HepG2 (cell line): ENCODE results near the gene ATP10D. TPM values are rescaled to one million over a fixed set of nuclear protein-coding genes. Genes with fewer than 3 reads are reported as not detected.

Experiments used
- ATAC-seq: fragments of 200-7000 bp; cut with Tn5 transposase; 3 replicates; pipeline ENCODE4 v1.9.1; 2020; ENCODE audit warnings: mild to moderate bottlenecking, moderate library complexity
- BruUV-seq: library from RNA; stranded (reverse); fragments of 400-500 nt; replicated peaks from 2 replicates; lab custom pipeline; 2021; lab: Mats Ljungman, UMichigan
- CTCF ChIA-PET: fragments of 300-600 bp; formaldehyde crosslinking; extraction: SDS; loops from one replicate; lab custom pipeline; 2021; ENCODE audit warnings: low total read pairs, inconsistent platforms, low intra/inter-chr PET ratio; lab: Yijun Ruan, JAX
- POLR2A ChIA-PET: fragments of 350-600 bp; sonication (Branson Sonifier 250); formaldehyde crosslinking; loops from one replicate; lab custom pipeline; 2020; ENCODE audit warnings: antibody characterized with exemption, inconsistent platforms; lab: Yijun Ruan, JAX
- DNase-seq: peaks from one replicate; pipeline ENCODE4 v3.0.0-alpha.2; 2015; ENCODE audit warnings: low spot score
- FAIRE-seq: peaks from 3 replicates; lab custom pipeline; 2011; peaks lifted over from hg19 to GRCh38; lab: Jason Lieb, UNC
- H2AFZ ChIP-seq: one replicate; pipeline ENCODE4 v1.6.1; 2011; ENCODE audit warnings: low read length, inconsistent platforms
- H3K27ac ChIP-seq: fragments of 300-600 bp; 3 replicates; pipeline ENCODE4 v1.8.0; 2011; ENCODE audit warnings: mixed run types, mild to moderate bottlenecking, mixed read lengths, low read length, inconsistent platforms; ENCODE audit not compliant: insufficient read depth; ENCODE audit errors: extremely low read length
- H3K27me3 ChIP-seq, 2 experiments: fragments of 200-600 bp in 1 of 2; 2 replicates in 1 of 2; 3 replicates in 1 of 2; pipeline versions ENCODE4 v1.6.0 to v1.8.0; 2011; ENCODE audit warnings: low read length in 2 of 2, mild to moderate bottlenecking in 2 of 2, moderate library complexity in 2 of 2, inconsistent platforms in 1 of 2; ENCODE audit not compliant: insufficient read depth in 2 of 2, control insufficient read depth in 1 of 2
- H3K36me3 ChIP-seq, 2 experiments: fragments of 200-600 bp in 1 of 2; replicated peaks in 1 of 2; 2 replicates in 1 of 2; 3 replicates in 1 of 2; pipeline versions ENCODE4 v1.5.1 to v1.8.0; 2011; ENCODE audit warnings: low read length in 2 of 2, inconsistent platforms in 1 of 2; ENCODE audit not compliant: insufficient read depth in 2 of 2, control insufficient read depth in 1 of 2
- H3K4me1 ChIP-seq: 2 replicates; pipeline ENCODE4 v1.5.1; 2012; ENCODE audit warnings: low read length, inconsistent platforms; ENCODE audit not compliant: insufficient read depth
- H3K4me2 ChIP-seq: 2 replicates; pipeline ENCODE4 v1.6.0; 2011; ENCODE audit warnings: low read depth, low read length, inconsistent platforms
- H3K4me3 ChIP-seq, 3 experiments: fragments of 200-600 bp in 1 of 3; sonication (generic), shearing (Covaris generic) in 1 of 3; replicated peaks in 1 of 3; 2 replicates each; pipeline ENCODE4 v1.5.1; 2011 to 2016; ENCODE audit warnings: low read length in 3 of 3, inconsistent platforms in 2 of 3, low read depth in 2 of 3, mild to moderate bottlenecking in 2 of 3, control low read depth in 1 of 3, mixed read lengths in 1 of 3; ENCODE audit not compliant: insufficient read depth in 1 of 3
- H3K79me2 ChIP-seq: one replicate; pipeline ENCODE4 v1.6.1; 2011; ENCODE audit warnings: low read length, inconsistent platforms; ENCODE audit not compliant: insufficient read depth
- H3K9ac ChIP-seq: 2 replicates; pipeline ENCODE4 v1.6.0; 2011; ENCODE audit warnings: mild to moderate bottlenecking, low read depth, low read length, inconsistent platforms; ENCODE audit not compliant: insufficient read depth
- H3K9me3 ChIP-seq: 2 replicates; pipeline ENCODE4 v1.5.1; 2012; ENCODE audit warnings: mild to moderate bottlenecking, low read length
- H4K20me1 ChIP-seq: 2 replicates; pipeline ENCODE4 v1.6.0; 2011; ENCODE audit warnings: inconsistent platforms, mild to moderate bottlenecking, low read length, moderate library complexity; ENCODE audit not compliant: insufficient read depth
- HDAC6 ChIP-seq: fragments of 200-600 bp; sonication (generic); IDR thresholded peaks from 2 replicates; pipeline ENCODE4 v1.7.0; 2017; ENCODE audit warnings: mild to moderate bottlenecking, antibody characterized with exemption, low read length, low read depth
- HNRNPUL1 ChIP-seq: fragments of 200-400 bp; formaldehyde crosslinking; IDR thresholded peaks from 2 replicates; pipeline ENCODE4 v1.6.1; 2017; ENCODE audit warnings: low read depth, mild to moderate bottlenecking, low read length, moderate library complexity
- JDP2 ChIP-seq: sonication (generic); formaldehyde crosslinking; IDR thresholded peaks from 2 replicates; pipeline ENCODE4 v1.8.1; 2022; ENCODE audit warnings: missing genetic modification reagents, borderline replicate concordance
- JUNB ChIP-seq: sonication (generic); formaldehyde crosslinking; IDR thresholded peaks from 2 replicates; pipeline ENCODE4 v1.8.0; 2022; ENCODE audit warnings: missing genetic modification reagents, mild to moderate bottlenecking, borderline replicate concordance
- KLF16 ChIP-seq, 2 experiments: sonication (generic) in 1 of 2; formaldehyde crosslinking in 1 of 2; IDR thresholded peaks; 2 replicates each; pipeline versions ENCODE4 v1.6.1 to v1.8.0; 2016 to 2023; ENCODE audit warnings: missing genetic modification reagents in 2 of 2, missing compliant biosample characterization in 1 of 2
- RNF2 ChIP-seq: fragments of 450-650 bp; conservative IDR thresholded peaks from 2 replicates; pipeline ENCODE4 v1.6.1; 2016; ENCODE audit warnings: low read depth
- SIN3B ChIP-seq: fragments of 150-350 bp; IDR thresholded peaks from 2 replicates; pipeline ENCODE4 v1.6.1; 2014; ENCODE audit warnings: low read length
- SMAD9 ChIP-seq: sonication (generic); formaldehyde crosslinking; IDR thresholded peaks from 2 replicates; pipeline ENCODE4 v1.5.1; 2020; ENCODE audit warnings: mild to moderate bottlenecking, missing genetic modification reagents
- TEAD3 ChIP-seq: optimal IDR thresholded peaks from 2 replicates; pipeline ENCODE3; 2016; ENCODE audit warnings: borderline replicate concordance
- YEATS2 ChIP-seq: sonication (generic); formaldehyde crosslinking; IDR thresholded peaks from 2 replicates; pipeline ENCODE4 v1.4.0; 2020; ENCODE audit warnings: missing genetic modification reagents, borderline replicate concordance
- ZNF552 ChIP-seq: sonication (generic); formaldehyde crosslinking; IDR thresholded peaks from 2 replicates; pipeline ENCODE4 v1.9.0; 2022; ENCODE audit warnings: missing genetic modification reagents, mild to moderate bottlenecking, borderline replicate concordance
- ZSCAN31 ChIP-seq: sonication (generic); formaldehyde crosslinking; IDR thresholded peaks from 2 replicates; pipeline ENCODE4 v1.5.0; 2020; ENCODE audit warnings: low read depth, mild to moderate bottlenecking, missing genetic modification reagents
- WGBS: methylation state at CpG from one replicate; pipeline ENCODE4 v1.1.6; 2017; ENCODE audit warnings: low lambda C conversion rate; 5-methylcytosine and 5-hydroxymethylcytosine counted together
- in situ Hi-C: cut with HindIII; loops from 2 replicates; pipeline ENCODE4 v1.10.0; 2017; ENCODE audit warnings: low pct_unique_long_range_greater_than_20kb; ENCODE audit not compliant: extremely low pct_ligation_motif_present
- intact Hi-C: fragments of 100-400 bp; cut with micrococcal nuclease; formaldehyde crosslinking; loops from one replicate; pipeline ENCODE4 v1.10.0; 2022; ENCODE audit not compliant: unreplicated experiment
- polyA plus RNA-seq, 8 experiments: library from polyadenylated mRNA; depleted of rRNA in 3 of 8; stranded (reverse) in 7 of 8; unstranded in 1 of 8; fragments of >200 nt; fragmentation: Illumina TruSeq in 4 of 8; extraction: Trizol in 4 of 8; gene quantifications; 2 replicates each; pipeline versions ENCODE4 v1.2.1 to v1.2.3, GENCODE V29; 2011 to 2016; ENCODE audit warnings: low read depth in 4 of 8, missing spikeins in 1 of 8, mixed read lengths in 1 of 8; ENCODE audit not compliant: insufficient read depth in 1 of 8
- total RNA-seq, 5 experiments: library from RNA; depleted of rRNA; stranded (reverse); fragments of >200 nt; fragmentation: Illumina TruSeq; extraction: Trizol; gene quantifications; 2 replicates each; pipeline ENCODE4 v1.2.3, GENCODE V29; 2016; ENCODE audit warnings: low read depth in 1 of 5
- TF ChIP-seq, protein P1 (sequence below): sonication (generic); formaldehyde crosslinking; IDR thresholded peaks from 2 replicates; pipeline ENCODE4 v1.8.0; 2022; ENCODE audit warnings: missing genetic modification reagents, low read depth, mild to moderate bottlenecking, borderline replicate concordance
- TF ChIP-seq, protein P2 (sequence below): sonication (generic); formaldehyde crosslinking; IDR thresholded peaks from 2 replicates; pipeline ENCODE4 v1.4.0; 2020; ENCODE audit warnings: mild to moderate bottlenecking, missing genetic modification reagents

The ATP10D gene
- total and polyA plus RNA-seq, 2 of the 13 experiments (the other 11 are each of a cell fraction or from before 2014, with no cell fraction given), result 2.2 to 9.8 TPM

DNA sequence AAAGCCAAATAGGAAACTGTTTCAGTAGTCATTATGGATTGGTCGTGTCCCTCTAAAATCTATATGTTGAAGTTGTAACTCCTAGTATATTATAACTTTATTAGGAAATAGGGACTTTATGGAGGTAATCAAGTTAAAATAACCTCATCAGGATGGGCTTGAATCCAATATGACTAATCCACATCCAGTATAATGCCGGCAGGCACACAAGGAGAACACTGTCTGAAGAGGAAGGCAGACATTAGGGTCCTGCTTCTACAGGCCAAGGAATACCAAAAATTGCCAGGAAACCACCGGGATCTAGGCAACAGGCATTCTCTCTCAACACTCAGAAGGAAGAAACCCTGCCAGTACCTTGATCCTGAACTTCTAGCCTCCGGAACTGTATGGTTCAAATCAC is 130.3 kb downstream of the ATP10D start:
- no peak for ATAC-seq
- no peaks in the 10 kb centered on the region for H3K36me3 ChIP-seq
- no peaks in the 10 kb centered on the region for H3K79me2 ChIP-seq
- H3K9ac ChIP-seq, result no peak overlapping the region
- no peak overlapping the region for H2AFZ ChIP-seq
- H3K4me3 ChIP-seq, result no peak overlapping the region
- intact Hi-C loops (no loop called here), in situ Hi-C loops (no loop called here)
- H3K4me1 ChIP-seq, result no peaks in the 10 kb centered on the region
- BruUV-seq, result no TSS peak
- TF ChIP-seq TEAD3 (CRISPR knock-in tag) (no peak), JDP2 (CRISPR knock-in tag) (no peak)
- TF ChIP-seq, protein P1, sequence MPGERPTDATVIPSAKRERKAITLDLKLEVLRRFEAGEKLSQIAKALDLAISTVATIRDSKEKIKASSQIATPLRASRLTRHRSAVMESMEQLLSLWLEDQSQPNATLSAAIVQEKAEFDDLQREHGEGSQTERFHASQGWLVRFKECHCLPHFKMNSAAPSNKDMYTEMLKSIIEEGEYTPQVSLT, result no peak
- no peaks in the 10 kb centered on the region for H3K9me3 ChIP-seq
- no peak for FAIRE-seq
- DNase-seq, result no peak
- H3K4me2 ChIP-seq, result no peak overlapping the region
- CTCF ChIA-PET, result no interaction called here
- H4K20me1 ChIP-seq, result no peaks in the 10 kb centered on the region
- no peak overlapping the region for H3K27ac ChIP-seq
- POLR2A ChIA-PET, result no interaction called here
- 49% methylated on average over 4 of the region's 4 CpGs for WGBS
- no peaks in the 10 kb centered on the region for H3K27me3 ChIP-seq

DNA sequence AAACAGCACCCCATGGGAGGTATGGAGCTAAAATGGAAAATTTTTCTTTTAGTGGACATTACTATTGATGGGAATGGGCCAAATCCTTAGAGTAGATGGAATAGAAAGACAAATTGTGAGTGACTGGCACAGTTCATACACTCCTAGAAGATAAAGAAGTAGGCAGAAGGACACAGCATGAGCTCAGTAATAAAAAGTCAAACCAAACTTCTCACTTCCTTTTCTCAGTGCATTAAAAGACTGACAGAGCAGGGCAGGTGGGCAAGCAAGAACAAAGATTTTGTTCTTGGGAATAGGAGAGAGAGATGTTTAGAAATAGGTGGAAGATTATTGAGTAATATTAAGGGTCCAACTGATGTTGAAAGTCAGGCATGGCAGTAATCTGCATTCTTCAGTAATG is 132.5 kb downstream of the ATP10D start:
- ChIA-PET CTCF (no interaction called here), POLR2A (no interaction called here)
- in situ Hi-C loops (no loop called here), intact Hi-C loops (no loop called here)
- TF ChIP-seq HNRNPUL1, result no peak
- no peak for TF ChIP-seq RNF2
- no peak for TF ChIP-seq KLF16 (CRISPR knock-in tag; IDR thresholded peaks at IDR 0.05)
- no peak for TF ChIP-seq SIN3B
- TF ChIP-seq, protein P2, sequence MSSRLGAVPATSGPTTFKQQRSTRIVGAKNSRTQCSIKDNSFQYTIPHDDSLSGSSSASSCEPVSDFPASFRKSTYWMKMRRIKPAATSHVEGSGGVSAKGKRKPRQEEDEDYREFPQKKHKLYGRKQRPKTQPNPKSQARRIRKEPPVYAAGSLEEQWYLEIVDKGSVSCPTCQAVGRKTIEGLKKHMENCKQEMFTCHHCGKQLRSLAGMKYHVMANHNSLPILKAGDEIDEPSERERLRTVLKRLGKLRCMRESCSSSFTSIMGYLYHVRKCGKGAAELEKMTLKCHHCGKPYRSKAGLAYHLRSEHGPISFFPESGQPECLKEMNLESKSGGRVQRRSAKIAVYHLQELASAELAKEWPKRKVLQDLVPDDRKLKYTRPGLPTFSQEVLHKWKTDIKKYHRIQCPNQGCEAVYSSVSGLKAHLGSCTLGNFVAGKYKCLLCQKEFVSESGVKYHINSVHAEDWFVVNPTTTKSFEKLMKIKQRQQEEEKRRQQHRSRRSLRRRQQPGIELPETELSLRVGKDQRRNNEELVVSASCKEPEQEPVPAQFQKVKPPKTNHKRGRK (CRISPR knock-in tag), result no peak
- no peak for TF ChIP-seq HDAC6
- TF ChIP-seq YEATS2 (CRISPR knock-in tag), result no peak
- no peak for TF ChIP-seq ZSCAN31
- no peak for TF ChIP-seq JUNB (CRISPR knock-in tag)
- TF ChIP-seq SMAD9 (CRISPR knock-in tag), result no peak
- TF ChIP-seq ZNF552 (CRISPR knock-in tag), result no peak
- no peaks in the 10 kb centered on the region for H3K27me3 ChIP-seq
- H3K9ac ChIP-seq, result no peak overlapping the region
- ATAC-seq (no peak), DNase-seq (no peak), FAIRE-seq (no peak)
- H3K4me3 ChIP-seq, result no peak overlapping the region
- H4K20me1 ChIP-seq, result no peaks in the 10 kb centered on the region
- H3K4me1 ChIP-seq, result no peaks in the 10 kb centered on the region
- H3K36me3 ChIP-seq, result no peaks in the 10 kb centered on the region
- H3K9me3 ChIP-seq, result no peaks in the 10 kb centered on the region
- H3K27ac ChIP-seq, result no peak overlapping the region
- no peak overlapping the region for H2AFZ ChIP-seq
- H3K79me2 ChIP-seq, result no peaks in the 10 kb centered on the region
- no peak overlapping the region for H3K4me2 ChIP-seq
- BruUV-seq, result no TSS peak
